ENCODE results near the gene MSRB1. TPM values are rescaled to one million over a fixed set of nuclear protein-coding genes. Genes with fewer than 3 reads are reported as not detected.
"Not testable (repeated sequence)": the region's sequence is repeated elsewhere in the genome, so short reads cannot be mapped to it uniquely, and the experiment has no call there.

Gene MSRB1
- polyA plus RNA-seq, 1 experiment = 61.9 TPM

DNA sequence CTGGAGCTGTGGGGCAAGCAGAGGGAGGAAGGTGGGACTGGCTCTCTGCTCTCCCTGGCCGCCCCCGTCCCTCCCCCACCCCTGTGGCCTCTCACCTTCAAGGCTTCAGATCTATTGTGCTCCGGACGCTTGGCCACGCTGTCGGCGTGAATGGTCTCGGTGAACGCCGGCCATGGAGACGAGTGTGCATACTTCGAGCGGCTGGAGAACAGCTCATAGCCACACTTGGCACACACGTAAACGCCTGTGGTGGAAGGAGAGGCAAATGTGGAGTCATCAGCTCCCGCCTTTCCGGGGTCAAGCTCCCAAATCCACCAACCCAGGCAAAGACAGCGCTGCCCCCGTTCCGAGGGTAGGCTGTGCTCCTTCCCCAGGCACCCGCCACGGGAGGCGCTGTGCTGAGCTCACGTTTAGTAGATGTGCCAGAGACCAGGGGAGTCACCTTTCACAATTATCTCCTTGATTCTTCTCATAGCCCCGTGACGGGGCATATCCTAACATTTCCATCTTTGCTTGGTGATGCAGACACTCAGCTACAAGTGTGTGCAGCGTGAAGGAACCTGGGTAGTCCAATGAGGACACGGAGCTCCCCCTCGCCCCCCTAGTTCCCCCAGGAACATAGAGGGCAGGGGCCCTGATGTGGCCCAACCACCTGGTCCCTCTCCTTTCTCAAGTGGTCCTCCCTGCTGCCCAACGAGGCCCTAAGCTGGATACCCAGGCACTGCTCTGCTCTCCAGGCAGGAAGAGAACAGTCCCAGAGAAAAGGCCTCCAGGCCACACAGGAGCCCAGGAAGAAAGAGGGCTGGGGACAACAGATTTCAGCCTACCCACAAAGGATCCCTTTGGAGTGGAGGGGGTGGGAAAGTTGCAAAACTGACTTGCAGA, 1.6 kb downstream of the MSRB1 start:
- H3K4me3 ChIP-seq (ENCODE audit: low read depth, low read length) = no peak overlapping the region
- no peaks in the 10 kb centered on the region for H3K27me3 ChIP-seq (ENCODE audit: control insufficient read depth, insufficient read depth, low read length)
- TF ChIP-seq, protein P1, sequence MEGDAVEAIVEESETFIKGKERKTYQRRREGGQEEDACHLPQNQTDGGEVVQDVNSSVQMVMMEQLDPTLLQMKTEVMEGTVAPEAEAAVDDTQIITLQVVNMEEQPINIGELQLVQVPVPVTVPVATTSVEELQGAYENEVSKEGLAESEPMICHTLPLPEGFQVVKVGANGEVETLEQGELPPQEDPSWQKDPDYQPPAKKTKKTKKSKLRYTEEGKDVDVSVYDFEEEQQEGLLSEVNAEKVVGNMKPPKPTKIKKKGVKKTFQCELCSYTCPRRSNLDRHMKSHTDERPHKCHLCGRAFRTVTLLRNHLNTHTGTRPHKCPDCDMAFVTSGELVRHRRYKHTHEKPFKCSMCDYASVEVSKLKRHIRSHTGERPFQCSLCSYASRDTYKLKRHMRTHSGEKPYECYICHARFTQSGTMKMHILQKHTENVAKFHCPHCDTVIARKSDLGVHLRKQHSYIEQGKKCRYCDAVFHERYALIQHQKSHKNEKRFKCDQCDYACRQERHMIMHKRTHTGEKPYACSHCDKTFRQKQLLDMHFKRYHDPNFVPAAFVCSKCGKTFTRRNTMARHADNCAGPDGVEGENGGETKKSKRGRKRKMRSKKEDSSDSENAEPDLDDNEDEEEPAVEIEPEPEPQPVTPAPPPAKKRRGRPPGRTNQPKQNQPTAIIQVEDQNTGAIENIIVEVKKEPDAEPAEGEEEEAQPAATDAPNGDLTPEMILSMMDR (IDR thresholded peaks at IDR 0.05; ENCODE audit: insufficient read depth, low read depth, low read length) = no peak
- no peak for DNase-seq (ENCODE audit: low read depth)
- CTCF ChIA-PET = interaction anchor here (1.7 to 2.7 kb wide), 2 partner anchors 12 to 77 kb away, joined by 5 to 21 read pairs; no protein-coding TSS in a partner anchor
- POLR2A ChIA-PET = interaction anchor here (0.9 kb wide), 1 partner anchor 23 kb away, joined by 10 read pairs; the partner anchor contains the start of gene RPS2
- H3K36me3 ChIP-seq (ENCODE audit: control insufficient read depth, insufficient read depth, low read length) = peaks cover 19% of the 10 kb centered on the region

DNA sequence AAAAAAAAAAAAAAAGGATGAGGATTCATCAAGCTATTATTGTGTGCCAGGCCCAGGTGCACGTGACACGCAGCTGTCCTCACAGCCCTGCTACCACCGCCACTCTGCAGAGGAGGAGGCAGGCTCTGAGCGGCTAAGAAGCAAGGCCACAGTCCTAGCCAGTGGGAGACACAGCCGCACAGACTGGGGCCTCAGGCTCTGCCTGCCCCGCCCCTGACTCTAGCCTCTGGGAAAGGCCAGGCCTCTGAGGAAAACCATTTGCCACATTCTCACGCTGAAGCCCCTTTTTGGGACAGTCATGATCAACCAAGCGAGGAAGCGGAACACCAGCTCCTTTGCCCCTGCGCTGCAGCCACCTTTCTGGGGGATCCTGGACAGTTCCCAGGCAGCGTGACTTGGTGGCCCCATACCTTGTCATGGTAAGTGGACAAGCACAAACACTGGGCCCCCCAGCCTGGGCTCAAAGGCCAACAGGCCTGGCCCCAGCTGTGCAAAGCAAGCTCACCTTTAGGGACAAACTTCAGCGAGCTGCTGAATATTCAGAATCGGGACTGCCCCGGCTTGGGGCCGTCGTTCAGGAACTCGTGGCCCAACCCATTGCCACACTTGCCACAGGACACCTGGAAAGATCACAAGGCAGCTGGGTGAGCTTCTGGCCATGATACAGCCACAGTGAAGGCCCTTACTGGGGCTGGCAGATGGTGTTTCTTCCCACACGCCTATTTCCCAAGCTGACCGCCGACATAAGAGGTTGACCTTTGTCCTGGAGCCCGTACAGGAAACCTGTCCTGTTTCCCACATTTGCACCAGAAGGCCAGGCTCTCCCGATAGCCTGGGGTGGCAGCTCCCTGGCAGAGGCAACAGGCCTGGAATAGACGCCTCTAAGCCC, 2.5 kb downstream of the MSRB1 start:
- CTCF ChIA-PET = interaction anchor here (1.7 to 2.7 kb wide), 2 partner anchors 11 to 76 kb away, joined by 5 to 21 read pairs; no protein-coding TSS in a partner anchor
- TF ChIP-seq, protein P1 (IDR thresholded peaks at IDR 0.05; ENCODE audit: insufficient read depth, low read depth, low read length) = no peak
- H3K27me3 ChIP-seq (ENCODE audit: control insufficient read depth, insufficient read depth, low read length) = no peaks in the 10 kb centered on the region
- no peak overlapping the region for H3K4me3 ChIP-seq (ENCODE audit: low read depth, low read length)
- POLR2A ChIA-PET = interaction anchor here (0.9 kb wide), 1 partner anchor 24 kb away, joined by 10 read pairs; the partner anchor contains the start of gene RPS2
- H3K36me3 ChIP-seq (ENCODE audit: control insufficient read depth, insufficient read depth, low read length) = peaks cover 19% of the 10 kb centered on the region
- DNase-seq (ENCODE audit: low read depth) = no peak

DNA sequence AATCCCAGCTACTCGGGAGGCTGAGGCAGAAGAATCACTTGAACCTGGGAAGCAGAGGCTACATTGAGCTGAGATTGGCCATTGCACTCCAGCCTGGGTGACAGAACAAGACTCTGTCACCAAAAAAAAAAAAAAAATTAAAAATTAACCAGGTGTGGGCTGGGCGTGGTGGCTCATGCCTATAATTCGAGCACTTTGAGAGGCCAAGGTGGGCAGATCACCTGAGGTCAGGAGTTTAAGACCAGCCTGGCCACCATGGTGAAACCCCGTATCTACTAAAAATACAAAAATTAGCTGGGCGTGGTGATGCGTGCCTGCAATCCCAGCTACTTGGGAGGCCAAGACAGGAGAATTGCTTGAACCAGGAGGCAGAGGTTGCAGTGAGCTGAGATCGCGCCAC, 3.2 kb downstream of the MSRB1 start:
- CTCF ChIA-PET = interaction anchor here (2.7 kb wide), 1 partner anchor 10 kb away, joined by 21 read pairs; no protein-coding TSS in a partner anchor
- POLR2A ChIA-PET = not testable (repeated sequence)

DNA sequence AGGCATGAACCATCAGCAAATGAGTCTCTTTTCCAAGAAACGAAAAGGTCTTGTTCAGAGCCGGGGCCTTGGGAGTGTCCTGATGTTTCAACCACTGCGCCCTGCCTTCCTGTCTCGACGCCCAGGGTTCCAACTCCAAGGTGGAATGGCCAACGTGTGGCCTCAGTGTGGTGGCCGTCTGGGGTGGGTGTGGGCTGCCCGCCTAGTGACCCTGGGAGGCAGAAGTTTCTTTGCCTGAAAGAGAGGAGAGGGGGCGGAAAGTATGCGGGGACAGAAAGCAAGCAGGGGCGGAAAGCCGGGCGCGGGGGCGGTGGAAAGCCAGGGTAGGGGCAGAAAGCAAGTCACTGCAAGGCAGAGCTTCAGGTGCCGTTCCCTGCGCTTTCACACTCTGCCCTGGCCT, 4.1 kb downstream of the MSRB1 start:
- POLR2A ChIA-PET = no interaction called here
- TF ChIP-seq, protein P1 (IDR thresholded peaks at IDR 0.05; ENCODE audit: insufficient read depth, low read depth, low read length) = no peak
- Histone ChIP-seq H3K4me3 (ENCODE audit: low read depth, low read length) (no peak overlapping the region), H3K27me3 (ENCODE audit: control insufficient read depth, insufficient read depth, low read length) (no peaks in the 10 kb centered on the region), H3K36me3 (ENCODE audit: control insufficient read depth, insufficient read depth, low read length) (peaks cover 19% of the 10 kb centered on the region)
- DNase-seq (ENCODE audit: low read depth) = no peak
- CTCF ChIA-PET = no interaction called here

More for the DNA sequence above, 3.2 kb downstream of the MSRB1 start:
- H3K36me3 ChIP-seq (ENCODE audit: control insufficient read depth, insufficient read depth, low read length) = peaks cover 19% of the 10 kb centered on the region
- not testable (repeated sequence) for H3K4me3 ChIP-seq (ENCODE audit: low read depth, low read length); DNase-seq (ENCODE audit: low read depth); H3K27me3 ChIP-seq (ENCODE audit: control insufficient read depth, insufficient read depth, low read length)

DNA sequence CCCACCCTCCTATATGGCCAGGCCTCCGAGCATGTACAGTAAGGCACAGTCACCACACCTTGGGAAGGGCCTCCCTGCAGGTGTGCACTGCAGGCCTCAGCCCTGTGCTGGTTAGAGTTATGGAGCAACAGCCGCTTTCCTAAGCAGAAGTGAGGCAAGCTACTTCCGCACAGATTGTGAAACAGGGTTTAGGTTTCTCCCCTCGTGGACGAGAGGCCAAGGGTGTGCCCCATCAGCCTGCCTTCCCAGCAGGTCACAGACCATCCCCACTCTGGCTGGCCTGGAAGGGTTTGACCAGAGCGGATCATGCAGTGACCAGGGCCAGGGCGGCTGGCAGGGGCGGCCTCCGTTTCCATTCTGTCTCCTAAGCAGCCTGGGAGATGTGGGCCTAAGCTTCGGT, 4.7 kb downstream of the MSRB1 start:
- Histone ChIP-seq H3K27me3 (ENCODE audit: control insufficient read depth, insufficient read depth, low read length) (no peaks in the 10 kb centered on the region), H3K36me3 (ENCODE audit: control insufficient read depth, insufficient read depth, low read length) (peaks cover 19% of the 10 kb centered on the region), H3K4me3 (ENCODE audit: low read depth, low read length) (no peak overlapping the region)
- TF ChIP-seq, protein P1 (IDR thresholded peaks at IDR 0.05; ENCODE audit: insufficient read depth, low read depth, low read length) = no peak
- DNase-seq (ENCODE audit: low read depth) = no peak
- CTCF ChIA-PET = interaction anchor here (1.5 kb wide), 1 partner anchor 10 kb away, joined by 5 read pairs; no protein-coding TSS in a partner anchor
- POLR2A ChIA-PET = no interaction called here
